IMR-90 (cell line): Measurements from ENCODE around the gene PLCG2. TPM values are rescaled to one million over a fixed set of nuclear protein-coding genes. Genes with fewer than 3 reads are reported as not detected.

Experiments
- ATAC-seq: fragments of 200-7000 bp; cut with Tn5 transposase; 2 replicates; pipeline ENCODE4 v1.9.1; 2020; ENCODE audit warnings: low read depth, mild to moderate bottlenecking, moderate library complexity
- BruUV-seq: library from RNA; stranded (reverse); fragments of 400-500 nt; replicated peaks from 2 replicates; lab custom pipeline; 2021; lab: Mats Ljungman, UMichigan
- CTCF ChIA-PET: fragments of 300-600 bp; formaldehyde crosslinking; extraction: SDS; loops from one replicate; lab custom pipeline; 2021; ENCODE audit warnings: antibody characterized with exemption; lab: Yijun Ruan, JAX
- POLR2A ChIA-PET: fragments of 300-600 bp; sonication (Branson Sonifier 250); formaldehyde crosslinking; loops from one replicate; lab custom pipeline; 2022; ENCODE audit warnings: antibody characterized with exemption; ENCODE audit not compliant: unreplicated experiment; lab: Charles Lee
- DNase-seq: peaks from one replicate; pipeline ENCODE4 v3.0.0; 2013
- H2AFZ ChIP-seq: replicated peaks from 2 replicates; pipeline ENCODE3; 2013; ENCODE audit warnings: low read length, mild to moderate bottlenecking; ENCODE audit not compliant: poor library complexity
- H2AK5ac ChIP-seq: 2 replicates; pipeline ENCODE4 v1.6.1; 2013; ENCODE audit warnings: low read depth, low read length, inconsistent platforms
- H2AK9ac ChIP-seq: replicated peaks from 2 replicates; pipeline ENCODE3; 2013; ENCODE audit warnings: mild to moderate bottlenecking, low read depth, low read length, moderate library complexity; ENCODE audit not compliant: poor library complexity
- H2BK120ac ChIP-seq: 2 replicates; pipeline ENCODE4 v1.6.1; 2013; ENCODE audit warnings: low read depth, low read length, inconsistent platforms
- H2BK15ac ChIP-seq: 3 replicates; pipeline ENCODE4 v1.6.1; 2013; ENCODE audit warnings: low read depth, low read length, inconsistent platforms
- H2BK20ac ChIP-seq: 2 replicates; pipeline ENCODE4 v1.6.1; 2013; ENCODE audit warnings: low read depth, mild to moderate bottlenecking, inconsistent platforms, low read length, moderate library complexity
- H2BK5ac ChIP-seq: 2 replicates; pipeline ENCODE4 v1.6.1; 2013; ENCODE audit warnings: mild to moderate bottlenecking, low read depth, low read length, inconsistent platforms; ENCODE audit not compliant: poor library complexity, severe bottlenecking
- H3K14ac ChIP-seq: replicated peaks from 2 replicates; pipeline ENCODE4 v1.6.1; 2013; ENCODE audit warnings: low read depth, low read length, inconsistent platforms
- H3K18ac ChIP-seq: 2 replicates; pipeline ENCODE4 v1.6.1; 2013; ENCODE audit warnings: low read depth, low read length, control low read depth
- H3K23ac ChIP-seq: 2 replicates; pipeline ENCODE4 v1.6.1; 2013; ENCODE audit warnings: low read depth, low read length, inconsistent platforms
- H3K27ac ChIP-seq: 2 replicates; pipeline ENCODE4 v1.5.1; 2013; ENCODE audit warnings: mild to moderate bottlenecking, control low read depth, low read length; ENCODE audit not compliant: insufficient read depth
- H3K27me3 ChIP-seq: 2 replicates; pipeline ENCODE4 v1.6.1; 2013; ENCODE audit warnings: low read length; ENCODE audit not compliant: control insufficient read depth, insufficient read depth
- H3K36me3 ChIP-seq: 2 replicates; pipeline ENCODE4 v1.6.1; 2013; ENCODE audit warnings: low read length, mixed read lengths; ENCODE audit not compliant: control insufficient read depth, insufficient read depth
- H3K4ac ChIP-seq: 2 replicates; pipeline ENCODE4 v1.6.1; 2013; ENCODE audit warnings: low read depth, low read length, inconsistent platforms
- H3K4me1 ChIP-seq: 2 replicates; pipeline ENCODE4 v1.6.1; 2013; ENCODE audit warnings: low read length, mixed read lengths; ENCODE audit not compliant: control insufficient read depth, insufficient read depth
- H3K4me2 ChIP-seq: 2 replicates; pipeline ENCODE4 v1.6.1; 2013; ENCODE audit warnings: low read depth, mild to moderate bottlenecking, control low read depth, low read length, moderate library complexity
- H3K4me3 ChIP-seq: 2 replicates; pipeline ENCODE4 v1.5.1; 2013; ENCODE audit warnings: low read depth, mild to moderate bottlenecking, control low read depth, low read length, moderate library complexity; ENCODE audit not compliant: insufficient read depth
- H3K56ac ChIP-seq: 2 replicates; pipeline ENCODE4 v1.6.1; 2013; ENCODE audit warnings: low read length, inconsistent platforms; ENCODE audit not compliant: insufficient read depth; ENCODE audit errors: extremely low read depth
- H3K79me1 ChIP-seq, 2 experiments: 2 replicates each; pipeline ENCODE4 v1.6.1; 2013; ENCODE audit warnings: low read length in 2 of 2, inconsistent platforms in 1 of 2, low read depth in 1 of 2
- H3K9ac ChIP-seq: 2 replicates; pipeline ENCODE4 v1.6.1; 2013; ENCODE audit warnings: low read depth, low read length, control low read depth
- H3K9me1 ChIP-seq: 2 replicates; pipeline ENCODE4 v1.6.1; 2013; ENCODE audit warnings: low read length, inconsistent platforms; ENCODE audit not compliant: insufficient read depth
- H3K9me3 ChIP-seq: 2 replicates; pipeline ENCODE4 v1.6.1; 2013; ENCODE audit warnings: low read length; ENCODE audit not compliant: control insufficient read depth, insufficient read depth
- H4K20me1 ChIP-seq: 2 replicates; pipeline ENCODE4 v1.6.1; 2013; ENCODE audit warnings: low read length, inconsistent platforms; ENCODE audit not compliant: insufficient read depth
- H4K5ac ChIP-seq: 2 replicates; pipeline ENCODE4 v1.6.1; 2013; ENCODE audit warnings: mild to moderate bottlenecking, low read depth, low read length, control low read depth
- H4K8ac ChIP-seq, 2 experiments: 2 replicates each; pipeline ENCODE4 v1.6.1; 2013; ENCODE audit warnings: low read depth in 2 of 2, low read length in 2 of 2, control low read depth in 1 of 2, inconsistent platforms in 1 of 2
- H4K91ac ChIP-seq: 2 replicates; pipeline ENCODE4 v1.6.1; 2013; ENCODE audit warnings: low read depth, low read length, inconsistent platforms; ENCODE audit not compliant: insufficient read depth
- BHLHE40 ChIP-seq: fragments of 150-350 bp; IDR thresholded peaks from 2 replicates; pipeline ENCODE4 v1.6.1; 2016; ENCODE audit warnings: mild to moderate bottlenecking, low read depth, low read length
- CEBPB ChIP-seq: IDR thresholded peaks from 2 replicates; pipeline ENCODE4 v1.6.1; 2012; ENCODE audit warnings: low read depth, low read length, improper control_type of control experiment
- CHD1 ChIP-seq: IDR thresholded peaks from 2 replicates; pipeline ENCODE4 v1.6.1; 2012; ENCODE audit warnings: low read depth, low read length, improper control_type of control experiment
- ELK1 ChIP-seq: fragments of 150-350 bp; IDR thresholded peaks from 2 replicates; pipeline ENCODE4 v1.6.1; 2016; ENCODE audit warnings: low read depth, mild to moderate bottlenecking, low read length, moderate library complexity, borderline replicate concordance
- FOS ChIP-seq: fragments of 150-350 bp; IDR thresholded peaks from 2 replicates; pipeline ENCODE4 v1.6.1; 2016; ENCODE audit warnings: low read depth, low read length
- MAFK ChIP-seq: IDR thresholded peaks from 2 replicates; pipeline ENCODE4 v1.6.1; 2012; ENCODE audit warnings: low read depth, low read length, improper control_type of control experiment
- MAZ ChIP-seq: IDR thresholded peaks from 2 replicates; pipeline ENCODE4 v1.6.1; 2012; ENCODE audit warnings: low read depth, mild to moderate bottlenecking, low read length, improper control_type of control experiment, moderate library complexity, borderline replicate concordance
- MXI1 ChIP-seq: IDR thresholded peaks from 2 replicates; pipeline ENCODE4 v1.6.1; 2012; ENCODE audit warnings: low read depth, mild to moderate bottlenecking, low read length, moderate library complexity, borderline replicate concordance
- NFE2L2 ChIP-seq: fragments of 150-350 bp; IDR thresholded peaks from 2 replicates; pipeline ENCODE4 v1.6.1; 2016; ENCODE audit warnings: low read depth, mild to moderate bottlenecking, low read length
- RAD21 ChIP-seq: IDR thresholded peaks from 2 replicates; pipeline ENCODE4 v1.6.1; 2012; ENCODE audit warnings: low read length, improper control_type of control experiment
- RCOR1 ChIP-seq: IDR thresholded peaks from 2 replicates; pipeline ENCODE4 v1.6.1; 2012; ENCODE audit warnings: mild to moderate bottlenecking, low read length, improper control_type of control experiment; ENCODE audit not compliant: insufficient replicate concordance
- SMC3 ChIP-seq: fragments of 150-350 bp; IDR thresholded peaks from 2 replicates; pipeline ENCODE4 v1.6.1; 2016; ENCODE audit warnings: low read depth, mild to moderate bottlenecking, antibody characterized with exemption, low read length, moderate library complexity
- USF2 ChIP-seq: fragments of 150-350 bp; IDR thresholded peaks from 2 replicates; pipeline ENCODE4 v1.6.1; 2017; ENCODE audit warnings: mild to moderate bottlenecking, antibody characterized with exemption, low read length, low read depth
- WGBS, 2 experiments: methylation state at CpG; one replicate each; pipeline versions ENCODE4 v1.1.5 to v1.1.7; 2013; ENCODE audit warnings: missing lambda C conversion rate in 2 of 2; ENCODE audit not compliant: insufficient read length in 1 of 2; ENCODE audit errors: extremely low coverage in 2 of 2; 5-methylcytosine and 5-hydroxymethylcytosine counted together
- dilution Hi-C: fragments of 300-500 bp; cut with HindIII; formaldehyde crosslinking; loops from one replicate; pipeline ENCODE4 v1.14.3; 2018; ENCODE audit warnings: low sequenced_read_pairs; ENCODE audit not compliant: unreplicated experiment
- in situ Hi-C: fragments of 300-500 bp; cut with MboI; formaldehyde crosslinking; loops from 3 replicates; pipeline ENCODE4 v1.14.3; 2019; ENCODE audit warnings: low sequenced_read_pairs, inconsistent platforms, mixed read lengths
- intact Hi-C: fragments of 100-400 bp; cut with micrococcal nuclease; formaldehyde crosslinking; loops from 2 replicates; pipeline ENCODE4 v1.10.0; 2022
- polyA plus RNA-seq, 3 experiments: library from polyadenylated mRNA; depleted of rRNA; stranded (reverse); fragments of >200 nt; gene quantifications; 2 replicates each; pipeline ENCODE4 v1.2.3, GENCODE V29; 2012; ENCODE audit warnings: low replicate concordance in 1 of 3
- total RNA-seq: library from RNA; depleted of rRNA; stranded (reverse); fragments of >200 nt; gene quantifications from 2 replicates; pipeline ENCODE4 v1.2.3, GENCODE V29; 2012

PLCG2 gene
- total and polyA plus RNA-seq, 2 of the 4 experiments (the other 2 are of a cell fraction), result 0.14 to 0.18 TPM

GRCh38 chr16:81866820-81867440 lies 87.8 kb downstream of the PLCG2 start:
- H4K8ac ChIP-seq, result no peak overlapping the region
- H3K4me3 ChIP-seq, result no peak overlapping the region
- POLR2A ChIA-PET, result no interaction called here
- no peak overlapping the region for H2AFZ ChIP-seq
- H2AK5ac ChIP-seq, result no peak overlapping the region
- no peaks in the 10 kb centered on the region for H3K79me1 ChIP-seq
- TF ChIP-seq MAZ, result no peak
- TF ChIP-seq MAFK, result no peak
- TF ChIP-seq FOS, result no peak
- no peak for TF ChIP-seq CEBPB
- no peak for TF ChIP-seq BHLHE40
- TF ChIP-seq ELK1, result no peak
- TF ChIP-seq NFE2L2, result no peak
- TF ChIP-seq RCOR1, result no peak
- TF ChIP-seq SMC3, result no peak
- no peak for TF ChIP-seq MXI1
- no peak for TF ChIP-seq RAD21
- TF ChIP-seq USF2, result no peak
- TF ChIP-seq CHD1, result no peak
- no peak overlapping the region for H3K18ac ChIP-seq
- no peaks in the 10 kb centered on the region for H3K9me3 ChIP-seq
- peaks cover 11% of the 10 kb centered on the region for H3K27me3 ChIP-seq
- DNase-seq, result no peak
- no peak overlapping the region for H3K14ac ChIP-seq
- H3K4me1 ChIP-seq, result no peaks in the 10 kb centered on the region
- H3K4ac ChIP-seq, result no peak overlapping the region
- H3K27ac ChIP-seq, result no peak overlapping the region
- no TSS peak for BruUV-seq
- no peak overlapping the region for H2BK5ac ChIP-seq
- no peak overlapping the region for H4K5ac ChIP-seq
- H3K56ac ChIP-seq, result no peak overlapping the region
- intact Hi-C loops, result no loop called here
- H2AK9ac ChIP-seq, result no peak overlapping the region
- ATAC-seq, result no peak
- no peaks in the 10 kb centered on the region for H4K20me1 ChIP-seq
- in situ Hi-C loops, result no loop called here
- H4K91ac ChIP-seq, result no peak overlapping the region
- no peaks in the 10 kb centered on the region for H3K36me3 ChIP-seq
- CTCF ChIA-PET, result no interaction called here
- no peak overlapping the region for H2BK20ac ChIP-seq
- no peak overlapping the region for H3K4me2 ChIP-seq
- no peak overlapping the region for H3K9ac ChIP-seq
- dilution Hi-C loops, result no loop called here
- no peak overlapping the region for H2BK15ac ChIP-seq
- H3K9me1 ChIP-seq, result no peaks in the 10 kb centered on the region
- no peak overlapping the region for H2BK120ac ChIP-seq
- H3K23ac ChIP-seq, result no peak overlapping the region; the same call in 1 of the 2 replicates
- 50% methylated on average over 1 of the region's 10 CpGs; no CpG with 5 or more reads in 1 of the 2 experiments for WGBS, 2 experiments
